AG04449 (cell line): ENCODE results near the gene NEK3.
"Not testable (repeated sequence)": the region's sequence is repeated elsewhere in the genome, so short reads cannot be mapped to it uniquely, and the experiment has no call there.

ENCODE experiments used
- CTCF ChIA-PET: fragments of 350-600 bp; formaldehyde crosslinking; extraction: SDS; loops from one replicate; lab custom pipeline; 2021; ENCODE audit warnings: antibody characterized with exemption; lab: Yijun Ruan, JAX
- POLR2A ChIA-PET: fragments of 400-600, 350-600 bp; formaldehyde crosslinking; extraction: SDS; loops from one replicate; lab custom pipeline; 2020; ENCODE audit warnings: antibody characterized with exemption, inconsistent platforms; lab: Yijun Ruan, JAX
- DNase-seq: peaks from one replicate; pipeline ENCODE4 v3.0.0-alpha.2; 2010; ENCODE audit warnings: low read depth, low spot score
- H3K4me3 ChIP-seq: 2 replicates; pipeline ENCODE4 v1.5.1; 2011; ENCODE audit warnings: low read depth, mild to moderate bottlenecking, control low read depth, low read length
- TF ChIP-seq, protein P1 (sequence below): IDR thresholded peaks from one replicate; pipeline ENCODE4 v1.5.1; 2011; ENCODE audit warnings: mild to moderate bottlenecking, moderate library complexity, low read length, control low read depth, inconsistent platforms; ENCODE audit not compliant: insufficient read depth; ENCODE audit errors: missing control alignments

NEK3 gene

DNA sequence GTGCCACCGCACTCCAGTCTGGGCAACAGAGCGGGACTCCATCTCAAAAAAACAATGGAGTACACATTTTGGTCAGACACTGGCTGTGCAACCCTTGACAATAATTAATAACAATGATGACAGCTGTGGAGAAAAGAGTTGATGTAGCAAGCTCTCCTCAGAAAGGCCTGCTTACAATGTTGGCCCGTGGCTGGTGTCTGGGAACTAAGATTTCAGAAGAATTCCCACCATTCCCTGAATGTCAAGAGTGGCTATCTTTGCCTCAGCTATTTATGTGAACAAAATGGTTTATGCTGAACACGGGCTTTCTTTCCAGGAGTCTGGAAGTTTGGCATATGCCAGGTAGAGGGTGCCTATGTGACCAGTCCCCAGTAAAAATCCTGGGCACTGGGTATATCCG, 56.0 kb downstream of the NEK3 start:
- ChIA-PET CTCF (interaction anchor here (1.0 to 1.5 kb wide), 2 partner anchors 96 to 978 kb away, joined by 3 read pairs; no protein-coding TSS in a partner anchor), POLR2A (no interaction called here)
- TF ChIP-seq, protein P1, sequence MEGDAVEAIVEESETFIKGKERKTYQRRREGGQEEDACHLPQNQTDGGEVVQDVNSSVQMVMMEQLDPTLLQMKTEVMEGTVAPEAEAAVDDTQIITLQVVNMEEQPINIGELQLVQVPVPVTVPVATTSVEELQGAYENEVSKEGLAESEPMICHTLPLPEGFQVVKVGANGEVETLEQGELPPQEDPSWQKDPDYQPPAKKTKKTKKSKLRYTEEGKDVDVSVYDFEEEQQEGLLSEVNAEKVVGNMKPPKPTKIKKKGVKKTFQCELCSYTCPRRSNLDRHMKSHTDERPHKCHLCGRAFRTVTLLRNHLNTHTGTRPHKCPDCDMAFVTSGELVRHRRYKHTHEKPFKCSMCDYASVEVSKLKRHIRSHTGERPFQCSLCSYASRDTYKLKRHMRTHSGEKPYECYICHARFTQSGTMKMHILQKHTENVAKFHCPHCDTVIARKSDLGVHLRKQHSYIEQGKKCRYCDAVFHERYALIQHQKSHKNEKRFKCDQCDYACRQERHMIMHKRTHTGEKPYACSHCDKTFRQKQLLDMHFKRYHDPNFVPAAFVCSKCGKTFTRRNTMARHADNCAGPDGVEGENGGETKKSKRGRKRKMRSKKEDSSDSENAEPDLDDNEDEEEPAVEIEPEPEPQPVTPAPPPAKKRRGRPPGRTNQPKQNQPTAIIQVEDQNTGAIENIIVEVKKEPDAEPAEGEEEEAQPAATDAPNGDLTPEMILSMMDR: no peak
- no peak overlapping the region for H3K4me3 ChIP-seq
- no peak for DNase-seq

DNA sequence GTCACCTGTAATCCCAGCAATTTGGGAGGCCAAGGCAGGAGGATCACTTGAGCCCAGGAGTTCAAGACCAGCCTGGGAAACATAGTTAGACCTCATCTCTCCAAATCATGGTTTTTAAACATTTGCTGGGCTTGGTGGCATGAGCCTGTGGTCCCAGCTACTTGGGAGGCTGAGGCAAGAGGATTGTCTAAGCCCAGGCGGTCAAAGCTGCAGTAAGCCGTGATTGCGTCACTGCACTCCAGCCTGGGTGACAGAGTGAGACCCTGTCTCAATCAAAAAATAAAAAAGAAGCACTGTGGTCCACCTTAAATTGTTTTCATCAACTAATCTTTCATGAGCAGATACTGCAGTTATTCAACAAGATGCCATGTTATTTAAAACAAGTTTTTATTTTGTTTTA, 57.0 kb downstream of the NEK3 start:
- DNase-seq, H3K4me3 ChIP-seq, POLR2A ChIA-PET: not testable (repeated sequence)
- CTCF ChIA-PET: interaction anchor here (0.7 to 0.9 kb wide), 2 partner anchors 101 to 210 kb away, joined by 3 read pairs; no protein-coding TSS in a partner anchor

GRCh38 chr13:52097197-52097596, 62.2 kb downstream of the NEK3 start:
- POLR2A ChIA-PET: no interaction called here
- CTCF ChIA-PET: no interaction called here
- TF ChIP-seq, protein P1: no peak
- no peak overlapping the region for H3K4me3 ChIP-seq
- no peak for DNase-seq

DNA sequence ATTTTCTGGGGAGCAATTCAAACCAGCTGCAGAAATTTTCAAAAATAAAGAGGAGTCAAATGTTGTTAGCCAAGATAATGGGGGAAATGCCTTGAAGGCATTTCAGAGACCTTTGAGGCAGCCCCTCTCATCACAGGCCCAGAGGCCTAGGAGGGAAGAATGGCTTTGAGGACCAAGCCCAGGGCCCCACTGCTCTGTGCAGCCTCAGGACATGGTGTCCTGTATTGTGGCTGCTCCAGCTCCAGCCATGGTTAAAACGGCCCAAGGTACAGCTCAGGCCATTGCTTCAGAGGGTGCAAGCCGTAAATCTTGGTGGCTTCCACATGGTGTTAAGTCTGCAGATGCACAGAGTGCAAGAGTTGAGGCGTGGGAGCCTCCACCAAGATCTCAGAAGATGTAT, 62.6 kb downstream of the NEK3 start:
- ChIA-PET CTCF (no interaction called here), POLR2A (no interaction called here)
- TF ChIP-seq, protein P1: no peak
- H3K4me3 ChIP-seq: no peak overlapping the region
- no peak for DNase-seq

DNA sequence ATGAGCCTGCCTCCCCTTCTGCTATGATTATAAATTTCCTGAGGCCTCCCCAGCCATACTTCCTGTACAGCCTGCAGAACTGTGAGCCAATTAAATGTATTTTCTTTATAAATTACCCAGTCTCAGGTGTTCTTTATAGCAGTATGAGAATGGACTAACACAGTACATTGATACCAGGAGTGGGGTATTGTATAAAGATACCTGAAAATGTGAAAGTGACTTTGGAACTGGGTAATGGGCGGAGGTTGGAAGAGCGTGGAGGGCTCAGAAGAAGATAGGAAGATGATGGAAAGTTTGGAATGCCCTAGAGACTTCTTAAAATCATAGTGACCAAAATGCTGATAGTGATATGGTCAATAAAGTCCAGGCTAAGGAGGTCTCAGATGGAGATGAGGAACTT, 63.3 kb downstream of the NEK3 start:
- POLR2A ChIA-PET: no interaction called here
- CTCF ChIA-PET: no interaction called here
- no peak overlapping the region for H3K4me3 ChIP-seq
- no peak for DNase-seq
- TF ChIP-seq, protein P1: no peak

DNA sequence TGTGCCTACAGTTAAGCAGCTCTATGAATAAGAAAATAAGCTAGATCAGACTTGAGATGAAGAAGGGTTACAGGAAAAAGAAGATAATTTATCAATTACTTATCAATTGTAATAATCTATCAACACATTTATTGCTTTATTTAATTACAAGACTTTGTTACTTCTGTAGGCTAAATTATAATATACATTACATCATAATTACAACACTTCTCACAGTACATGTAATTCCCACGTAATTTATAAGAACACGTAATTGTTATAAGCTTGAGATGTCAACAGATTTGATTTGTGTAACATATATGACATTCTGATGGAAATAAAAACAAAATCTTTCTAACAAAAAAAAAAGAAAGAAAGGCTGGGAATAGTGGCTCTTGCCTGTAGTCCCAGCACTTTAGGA, 67.3 kb downstream of the NEK3 start:
- no peak overlapping the region for H3K4me3 ChIP-seq
- ChIA-PET POLR2A (no interaction called here), CTCF (no interaction called here)
- DNase-seq: no peak
- TF ChIP-seq, protein P1: no peak

GRCh38 chr13:52091473-52091872, 67.9 kb downstream of the NEK3 start:
- DNase-seq: no peak
- no peak overlapping the region for H3K4me3 ChIP-seq
- TF ChIP-seq, protein P1: no peak
- CTCF ChIA-PET: no interaction called here
- POLR2A ChIA-PET: interaction anchor here (0.6 kb wide), 1 partner anchor 10 kb away, joined by 7 read pairs; no protein-coding TSS in a partner anchor
